NB4 (cell line): Measurements from ENCODE around the gene ABCA4.

Source experiments
- POLR2A ChIP-seq: IDR thresholded peaks from 2 replicates; pipeline ENCODE4 v1.6.1; 2011; ENCODE audit warnings: mild to moderate bottlenecking; ENCODE audit not compliant: insufficient read length; ENCODE audit errors: extremely low read depth
- TF ChIP-seq, protein P1 (sequence below): IDR thresholded peaks from 2 replicates; pipeline ENCODE4 v1.6.1; 2011; ENCODE audit warnings: low read depth, low read length
- TF ChIP-seq, protein P2 (sequence below): IDR thresholded peaks from one replicate; pipeline ENCODE4 v1.5.1; 2012; ENCODE audit warnings: low read depth, low read length

DNA sequence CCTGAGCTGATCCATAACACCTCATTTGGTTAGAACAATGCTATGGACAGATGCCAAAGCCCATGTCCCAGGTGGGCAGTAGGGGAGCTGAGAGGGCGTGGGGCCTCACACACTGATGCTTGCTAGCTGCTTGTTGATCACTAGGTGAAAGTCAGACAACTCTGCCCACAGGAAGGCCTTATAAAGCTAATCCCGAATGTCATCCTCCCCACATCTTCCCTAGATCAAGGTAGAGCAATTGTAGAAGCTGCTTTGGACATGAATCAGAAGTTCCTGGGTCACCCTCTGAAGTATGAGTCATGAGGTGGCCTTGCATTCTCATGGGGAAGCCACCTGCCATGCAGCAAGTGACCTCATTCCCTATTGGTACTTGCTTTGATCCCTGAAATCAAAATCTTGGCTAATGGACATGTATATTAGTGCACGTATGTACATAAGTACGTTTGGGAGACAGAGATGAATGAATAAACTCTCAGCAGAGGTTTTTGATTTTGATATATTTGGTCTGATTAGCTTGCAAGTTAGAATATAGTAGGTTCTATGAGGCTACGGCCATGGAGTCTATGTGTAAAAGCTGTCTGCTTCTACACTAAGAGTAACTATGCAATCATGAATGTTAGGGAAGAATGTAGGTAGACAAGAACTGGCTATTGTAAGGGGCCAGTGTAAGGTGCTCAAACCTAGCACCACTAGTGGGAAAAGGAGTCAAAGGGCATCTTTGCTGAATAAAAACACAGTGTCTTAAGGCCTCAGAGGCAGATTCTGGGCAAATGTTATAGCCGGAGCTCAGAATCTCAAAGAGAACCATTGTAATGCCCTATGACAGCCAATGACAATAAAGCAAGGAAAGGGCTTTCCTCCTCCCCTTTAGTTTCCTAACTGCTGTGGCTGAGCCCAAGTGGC lies 52.6 kb downstream of the ABCA4 start:
- TF ChIP-seq, protein P1, sequence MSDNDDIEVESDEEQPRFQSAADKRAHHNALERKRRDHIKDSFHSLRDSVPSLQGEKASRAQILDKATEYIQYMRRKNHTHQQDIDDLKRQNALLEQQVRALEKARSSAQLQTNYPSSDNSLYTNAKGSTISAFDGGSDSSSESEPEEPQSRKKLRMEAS, result no peak
- TF ChIP-seq, protein P2, sequence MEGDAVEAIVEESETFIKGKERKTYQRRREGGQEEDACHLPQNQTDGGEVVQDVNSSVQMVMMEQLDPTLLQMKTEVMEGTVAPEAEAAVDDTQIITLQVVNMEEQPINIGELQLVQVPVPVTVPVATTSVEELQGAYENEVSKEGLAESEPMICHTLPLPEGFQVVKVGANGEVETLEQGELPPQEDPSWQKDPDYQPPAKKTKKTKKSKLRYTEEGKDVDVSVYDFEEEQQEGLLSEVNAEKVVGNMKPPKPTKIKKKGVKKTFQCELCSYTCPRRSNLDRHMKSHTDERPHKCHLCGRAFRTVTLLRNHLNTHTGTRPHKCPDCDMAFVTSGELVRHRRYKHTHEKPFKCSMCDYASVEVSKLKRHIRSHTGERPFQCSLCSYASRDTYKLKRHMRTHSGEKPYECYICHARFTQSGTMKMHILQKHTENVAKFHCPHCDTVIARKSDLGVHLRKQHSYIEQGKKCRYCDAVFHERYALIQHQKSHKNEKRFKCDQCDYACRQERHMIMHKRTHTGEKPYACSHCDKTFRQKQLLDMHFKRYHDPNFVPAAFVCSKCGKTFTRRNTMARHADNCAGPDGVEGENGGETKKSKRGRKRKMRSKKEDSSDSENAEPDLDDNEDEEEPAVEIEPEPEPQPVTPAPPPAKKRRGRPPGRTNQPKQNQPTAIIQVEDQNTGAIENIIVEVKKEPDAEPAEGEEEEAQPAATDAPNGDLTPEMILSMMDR, result no peak
- no peak for TF ChIP-seq POLR2A
